Testis (tissue), 2 donors: ENCODE measurements around the gene PAX8.

Source experiments
- CTCF ChIP-seq, 3 experiments: fragments of 450-650 bp in 2 of 3; fragments of 200-600 bp in 1 of 3; sonication (generic) in 1 of 3; IDR thresholded peaks; one replicate each; pipeline ENCODE4 v1.5.1; 2016 to 2019; ENCODE audit warnings: antibody characterized with exemption in 3 of 3, mild to moderate bottlenecking in 2 of 3, moderate library complexity in 1 of 3
- POLR2A ChIP-seq: fragments of 450-650 bp; IDR thresholded peaks from one replicate; pipeline ENCODE4 v1.6.1; 2017; ENCODE audit warnings: antibody characterized with exemption, mild to moderate bottlenecking, moderate library complexity

- TF ChIP-seq CTCF (IDR thresholded peaks at IDR 0.05) (no peak), POLR2A (no peak)
These were observed 3.0 kb downstream of the PAX8 start for GRCh38 chr2:113275556-113276215.
